Measurements from ENCODE around the gene DOCK2. TPM values are rescaled to one million over a fixed set of nuclear protein-coding genes. Genes with fewer than 3 reads are reported as not detected.

The DOCK2 gene
- total and polyA plus RNA-seq, 2 of the 8 experiments (the other 6 are each of a cell fraction or from before 2014, with no cell fraction given), result 3.9 to 5.7 TPM

DNA sequence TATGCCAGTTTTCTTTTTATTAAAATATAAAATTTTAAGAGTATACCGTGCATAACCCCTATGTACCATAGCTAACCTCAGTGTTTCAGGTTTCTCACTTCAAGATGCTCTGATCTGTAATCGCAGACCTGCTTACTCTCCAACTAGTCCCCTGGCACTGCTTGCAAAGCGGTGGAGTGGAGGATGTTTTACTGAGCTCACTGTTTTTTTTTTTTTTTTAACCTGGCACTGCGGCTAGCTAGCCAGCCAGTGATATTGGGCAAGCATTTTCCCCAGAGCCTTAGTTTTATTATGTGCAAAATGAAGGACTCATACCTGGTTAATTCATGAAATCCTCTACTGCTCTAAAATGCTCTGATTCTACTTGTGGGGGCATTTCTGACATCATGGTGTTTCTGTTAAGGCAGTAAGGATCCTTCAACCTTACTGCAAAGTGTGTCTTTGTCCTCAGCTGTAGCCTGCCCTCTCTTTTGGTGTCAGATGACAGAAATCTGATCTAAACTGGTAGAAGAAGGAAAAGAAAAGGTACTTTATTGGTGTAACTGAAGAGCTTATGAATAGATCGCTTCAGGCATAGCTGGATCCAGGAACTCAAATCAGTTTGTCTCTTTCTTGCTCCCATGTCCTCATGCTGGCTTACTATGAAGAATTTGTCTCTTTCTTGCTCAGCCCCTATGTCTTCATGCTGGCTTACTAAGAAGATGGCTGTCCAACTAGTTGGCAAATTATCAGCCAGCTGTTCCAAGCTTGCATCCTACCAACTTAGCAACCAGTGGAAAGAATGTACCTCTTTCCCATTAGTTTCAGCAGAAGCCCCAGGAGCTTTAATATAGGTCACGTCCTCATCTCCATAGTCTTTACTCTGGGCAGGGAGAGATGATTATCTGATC lies 59.8 kb downstream of the DOCK2 start (continued):
- TF ChIP-seq EP300 (IDR thresholded peaks at IDR 0.05; ENCODE audit: borderline replicate concordance in 1 of 2, low read depth in 2 of 2, low read length in 2 of 2) (no peak), KDM1A (IDR thresholded peaks at IDR 0.05; ENCODE audit: borderline replicate concordance, low read length) (no peak)
